Measurements from ENCODE around the gene ASAP3.
"Not testable (repeated sequence)": the region's sequence is repeated elsewhere in the genome, so short reads cannot be mapped to it uniquely, and the experiment has no call there.

GRCh38 chr1:23504156-23504555 is 20.2 kb upstream of the ASAP3 start:
- not testable (repeated sequence) for TF ChIP-seq BCL11A (tag by site-specific recombination; IDR thresholded peaks at IDR 0.05; ENCODE audit: low read depth); YY1 (tag by site-specific recombination; IDR thresholded peaks at IDR 0.05); ZNF529 (tag by site-specific recombination; IDR thresholded peaks at IDR 0.05; ENCODE audit: insufficient replicate concordance); CTCF (tag by site-specific recombination; IDR thresholded peaks at IDR 0.05); SALL2 (tag by site-specific recombination; IDR thresholded peaks at IDR 0.05; ENCODE audit: borderline replicate concordance); ZNF660 (tag by site-specific recombination; IDR thresholded peaks at IDR 0.05); ZNF121 (tag by site-specific recombination; IDR thresholded peaks at IDR 0.05); HOXA7 (CRISPR knock-in tag; IDR thresholded peaks at IDR 0.05; ENCODE audit: borderline replicate concordance); ZNF274 (IDR thresholded peaks at IDR 0.05; ENCODE audit: low read length); ZNF274 (tag by site-specific recombination; IDR thresholded peaks at IDR 0.05; ENCODE audit: borderline replicate concordance)
